ENCODE results near the gene GABARAPL1. TPM values are rescaled to one million over a fixed set of nuclear protein-coding genes. Genes with fewer than 3 reads are reported as not detected.

The GABARAPL1 gene
- total RNA-seq, 2 experiments from 2014 or later: 2.3 to 2.9 TPM

DNA sequence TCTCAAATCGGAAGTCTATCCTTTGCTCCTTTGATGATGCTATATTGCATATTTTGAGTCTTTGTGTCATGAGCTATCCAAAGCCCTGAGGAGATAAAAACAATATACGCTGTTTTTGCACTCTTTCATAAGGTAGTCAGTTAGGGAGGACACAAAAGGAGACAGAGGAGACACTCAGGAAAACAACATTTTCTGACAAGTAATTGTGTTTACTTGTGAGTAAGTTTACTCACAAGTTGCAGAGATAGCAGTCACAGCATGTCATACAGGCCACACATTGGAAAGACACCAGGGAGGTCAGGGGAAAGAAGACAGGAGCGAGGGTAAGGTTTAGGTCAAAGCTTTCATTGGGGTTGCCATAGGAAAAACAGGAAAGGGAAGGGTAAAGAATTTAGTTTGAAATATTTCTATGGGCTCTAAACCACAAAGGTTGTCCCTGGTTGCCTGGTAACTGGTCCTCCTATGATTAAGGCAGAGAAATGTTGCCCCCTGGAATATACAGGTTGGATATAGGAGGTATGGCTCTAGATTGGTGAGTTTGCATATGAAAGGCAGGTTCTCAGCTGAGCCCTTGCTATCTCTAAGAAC, 7.4 kb upstream of the GABARAPL1 start:
- intact Hi-C loops (cut with DNase I, micrococcal nuclease): no loop called here
- POLR2A ChIA-PET: no interaction called here
- H3K4me3 Mint-ChIP-seq: no peak overlapping the region
- H3K27me3 Mint-ChIP-seq: peaks cover 4% of the 10 kb centered on the region
- CTCF ChIA-PET: no interaction called here
- ATAC-seq (no peak), DNase-seq (no peak)
- no peaks in the 10 kb centered on the region for H3K36me3 Mint-ChIP-seq (ENCODE audit: low read depth)
- no peak overlapping the region for H3K27ac Mint-ChIP-seq
- H3K9me3 Mint-ChIP-seq (ENCODE audit: low read depth): no peaks in the 10 kb centered on the region
- H3K4me1 Mint-ChIP-seq: no peaks in the 10 kb centered on the region

GRCh38 chr12:10207136-10207535, 5.5 kb upstream of the GABARAPL1 start:
- Mint-ChIP-seq H3K36me3 (ENCODE audit: low read depth) (no peaks in the 10 kb centered on the region), H3K27ac (no peak overlapping the region), H3K4me1 (peaks cover 4% of the 10 kb centered on the region), H3K9me3 (ENCODE audit: low read depth) (no peaks in the 10 kb centered on the region), H3K4me3 (no peak overlapping the region), H3K27me3 (peaks cover 4% of the 10 kb centered on the region)
- CTCF ChIA-PET: no interaction called here
- DNase-seq (no peak), ATAC-seq (no peak)
- POLR2A ChIA-PET: no interaction called here
- intact Hi-C loops (cut with DNase I, micrococcal nuclease): no loop called here

DNA sequence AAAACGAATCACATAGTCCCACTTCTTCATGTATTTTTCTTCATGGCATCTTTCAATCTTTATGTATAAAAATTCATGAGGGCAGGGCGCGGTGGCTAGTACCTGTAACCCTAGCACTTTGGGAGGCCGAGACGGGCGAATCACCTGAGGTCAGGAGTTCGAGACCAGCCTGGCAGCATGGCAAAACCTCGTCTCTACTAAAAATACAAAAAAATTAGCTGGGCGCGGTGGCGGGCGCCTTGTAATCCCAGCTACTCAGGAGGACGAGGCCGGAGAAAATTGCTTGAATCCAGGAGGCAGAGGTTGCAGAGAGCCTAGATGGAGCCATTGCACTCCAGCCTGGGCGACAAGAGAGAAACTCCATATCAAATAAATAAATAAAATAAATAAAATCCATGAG, 2.5 kb upstream of the GABARAPL1 start:
- DNase-seq: no peak
- Mint-ChIP-seq H3K4me3 (no peak overlapping the region), H3K27me3 (no peaks in the 10 kb centered on the region), H3K4me1 (peaks cover 24% of the 10 kb centered on the region), H3K27ac (no peak overlapping the region), H3K36me3 (ENCODE audit: low read depth) (no peaks in the 10 kb centered on the region), H3K9me3 (ENCODE audit: low read depth) (no peaks in the 10 kb centered on the region)
- intact Hi-C loops (cut with DNase I, micrococcal nuclease): loop anchor here (5.0 to 10.0 kb wide), 7 partner anchors 58 to 1442 kb away; partner anchors contain the start of genes CLEC2B (in 1 of the 2), CLEC2D (in 1 of the 2) and SMIM10L1 (in 1 of the 2)
- no peak for ATAC-seq
- POLR2A ChIA-PET: no interaction called here
- CTCF ChIA-PET: interaction anchor here (0.6 kb wide), 1 partner anchor 154 kb away, joined by 3 read pairs; no protein-coding TSS in a partner anchor

DNA sequence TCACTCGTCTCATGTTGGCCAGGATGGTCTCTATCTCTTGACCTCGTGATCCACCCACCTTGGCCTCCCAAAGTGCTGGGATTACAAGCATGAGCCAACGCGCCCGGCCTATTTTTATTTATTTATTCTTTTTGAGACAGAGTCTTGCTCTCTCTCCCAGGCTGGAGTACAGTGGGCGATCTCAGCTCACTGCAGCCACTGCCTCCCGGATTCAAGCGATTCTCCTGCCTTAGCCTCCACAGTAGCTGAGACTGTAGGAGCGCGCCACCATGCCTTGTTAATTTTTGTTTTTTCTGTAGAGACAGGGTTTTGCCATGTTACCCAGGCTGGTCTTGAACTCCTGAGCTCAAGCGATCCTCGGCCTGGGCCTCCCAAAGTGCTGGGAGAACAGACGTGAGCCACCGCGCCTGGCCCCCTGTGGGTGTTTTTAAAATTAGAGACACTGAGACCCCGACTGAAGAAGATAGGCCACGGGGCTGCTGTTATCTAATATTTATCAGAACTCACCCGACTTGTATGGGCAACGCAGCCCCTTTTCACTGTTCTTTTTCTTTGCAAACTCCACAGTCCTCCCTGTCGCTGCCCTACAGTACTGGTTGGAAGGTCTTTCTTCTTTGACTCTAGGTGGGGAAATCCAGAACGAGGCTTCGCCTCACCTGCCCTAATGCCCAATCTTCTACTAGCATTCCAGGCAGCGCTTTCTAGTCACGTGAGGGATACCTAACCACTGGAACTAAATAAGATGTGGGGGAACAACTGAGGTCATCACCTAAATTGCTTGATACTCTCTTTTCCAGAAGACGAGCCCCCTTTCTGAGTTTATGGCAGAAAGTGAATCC, 1.4 kb upstream of the GABARAPL1 start:
- H3K27me3 Mint-ChIP-seq: no peaks in the 10 kb centered on the region
- DNase-seq (no peak), ATAC-seq (no peak)
- no peak overlapping the region for H3K27ac Mint-ChIP-seq
- no peaks in the 10 kb centered on the region for H3K9me3 Mint-ChIP-seq (ENCODE audit: low read depth)
- no peaks in the 10 kb centered on the region for H3K36me3 Mint-ChIP-seq (ENCODE audit: low read depth)
- CTCF ChIA-PET: interaction anchor here (0.7 to 1.1 kb wide), 2 partner anchors 58 to 535 kb away, joined by 4 to 5 read pairs; no protein-coding TSS in a partner anchor
- peaks cover 29% of the 10 kb centered on the region for H3K4me1 Mint-ChIP-seq
- POLR2A ChIA-PET: no interaction called here
- H3K4me3 Mint-ChIP-seq: no peak overlapping the region
- intact Hi-C loops (cut with DNase I, micrococcal nuclease): loop anchor here (5.0 to 10.0 kb wide), 7 partner anchors 59 to 1441 kb away; partner anchors contain the start of genes CLEC2B (in 1 of the 2), CLEC2D (in 1 of the 2) and SMIM10L1 (in 1 of the 2)

GRCh38 chr12:10211940-10212738, 538 bp upstream of the GABARAPL1 start:
- peak; percentile 93 for DNase-seq
- CTCF ChIA-PET: interaction anchor here (0.7 kb wide), 1 partner anchor 535 kb away, joined by 4 read pairs; no protein-coding TSS in a partner anchor
- H3K27me3 Mint-ChIP-seq: no peaks in the 10 kb centered on the region
- no peaks in the 10 kb centered on the region for H3K36me3 Mint-ChIP-seq (ENCODE audit: low read depth)
- intact Hi-C loops (cut with DNase I, micrococcal nuclease): loop anchor here (1.0 to 10.0 kb wide), 16 partner anchors 60 to 1440 kb away; partner anchors contain the start of genes CLEC2B (in 2 of the 2), CLEC2D (in 1 of the 2), MAGOHB (in 1 of the 2) and SMIM10L1 (in 1 of the 2)
- H3K27ac Mint-ChIP-seq: peak overlapping the region; percentile 87
- POLR2A ChIA-PET: interaction anchor here (0.6 kb wide), 1 partner anchor 9 kb away, joined by 3 read pairs; no protein-coding TSS in a partner anchor
- ATAC-seq: peak; percentile 86
- peak overlapping the region; percentile 82 for H3K4me3 Mint-ChIP-seq
- H3K4me1 Mint-ChIP-seq: peaks cover 29% of the 10 kb centered on the region
- no peaks in the 10 kb centered on the region for H3K9me3 Mint-ChIP-seq (ENCODE audit: low read depth)

GRCh38 chr12:10213168-10214135, 775 bp downstream of the GABARAPL1 start:
- H3K36me3 Mint-ChIP-seq (ENCODE audit: low read depth): no peaks in the 10 kb centered on the region

GRCh38 chr12:10214136-10214894, 1.6 kb downstream of the GABARAPL1 start:
- CTCF ChIA-PET: interaction anchor here (0.8 to 1.5 kb wide), 5 partner anchors 13 to 464 kb away, joined by 3 to 7 read pairs (median 4); no protein-coding TSS in a partner anchor
- H3K36me3 Mint-ChIP-seq (ENCODE audit: low read depth): no peaks in the 10 kb centered on the region
- POLR2A ChIA-PET: interaction anchor here (1.3 kb wide), 1 partner anchor 150 kb away, joined by 4 read pairs; no protein-coding TSS in a partner anchor
- H3K4me1 Mint-ChIP-seq: peaks cover 29% of the 10 kb centered on the region
- ATAC-seq (no peak), DNase-seq (no peak)
- intact Hi-C loops (cut with DNase I, micrococcal nuclease): loop anchor here (5.0 to 10.0 kb wide), 7 partner anchors 62 to 1438 kb away; partner anchors contain the start of genes CLEC2B (in 1 of the 2), CLEC2D (in 1 of the 2) and SMIM10L1 (in 1 of the 2)
- no peaks in the 10 kb centered on the region for H3K27me3 Mint-ChIP-seq
- peak overlapping the region; percentile 82 for H3K4me3 Mint-ChIP-seq
- H3K27ac Mint-ChIP-seq: no peak overlapping the region
- no peaks in the 10 kb centered on the region for H3K9me3 Mint-ChIP-seq (ENCODE audit: low read depth)

More at GRCh38 chr12:10213168-10214135, 775 bp downstream of the GABARAPL1 start:
- DNase-seq: peak; percentile 82
- peak overlapping the region; percentile 82 for H3K4me3 Mint-ChIP-seq
- intact Hi-C loops (cut with DNase I, micrococcal nuclease): loop anchor here (1.0 to 10.0 kb wide), 15 partner anchors 61 to 1439 kb away; partner anchors contain the start of genes CLEC2B (in 1 of the 2), CLEC2D (in 1 of the 2), MAGOHB (in 1 of the 2) and SMIM10L1 (in 1 of the 2)
- H3K4me1 Mint-ChIP-seq: peaks cover 29% of the 10 kb centered on the region
- ChIA-PET POLR2A (interaction anchor here (0.5 to 1.3 kb wide), 2 partner anchors 151 to 615 kb away, joined by 3 to 4 read pairs; no protein-coding TSS in a partner anchor), CTCF (interaction anchor here (1.3 to 1.5 kb wide), 2 partner anchors 60 to 463 kb away, joined by 3 to 7 read pairs; no protein-coding TSS in a partner anchor)
- no peaks in the 10 kb centered on the region for H3K9me3 Mint-ChIP-seq (ENCODE audit: low read depth)
- no peaks in the 10 kb centered on the region for H3K27me3 Mint-ChIP-seq
- H3K27ac Mint-ChIP-seq: peak overlapping the region; percentile 83
- peak; percentile 53 for ATAC-seq

GRCh38 chr12:10214895-10215267, 2.2 kb downstream of the GABARAPL1 start:
- H3K27me3 Mint-ChIP-seq: no peaks in the 10 kb centered on the region
- CTCF ChIA-PET: interaction anchor here (0.8 to 1.5 kb wide), 4 partner anchors 13 to 62 kb away, joined by 3 to 7 read pairs (median 4); no protein-coding TSS in a partner anchor
- no peaks in the 10 kb centered on the region for H3K9me3 Mint-ChIP-seq (ENCODE audit: low read depth)
- DNase-seq: no peak
- H3K4me1 Mint-ChIP-seq: peaks cover 29% of the 10 kb centered on the region
- no peaks in the 10 kb centered on the region for H3K36me3 Mint-ChIP-seq (ENCODE audit: low read depth)
- POLR2A ChIA-PET: interaction anchor here (0.6 kb wide), 1 partner anchor 472 kb away, joined by 3 read pairs; no protein-coding TSS in a partner anchor
- intact Hi-C loops (cut with DNase I, micrococcal nuclease): loop anchor here (5.0 to 10.0 kb wide), 7 partner anchors 63 to 1437 kb away; partner anchors contain the start of genes CLEC2B (in 1 of the 2), CLEC2D (in 1 of the 2) and SMIM10L1 (in 1 of the 2)
- H3K27ac Mint-ChIP-seq: no peak overlapping the region
- peak overlapping the region; percentile 82 for H3K4me3 Mint-ChIP-seq
- no peak for ATAC-seq

DNA sequence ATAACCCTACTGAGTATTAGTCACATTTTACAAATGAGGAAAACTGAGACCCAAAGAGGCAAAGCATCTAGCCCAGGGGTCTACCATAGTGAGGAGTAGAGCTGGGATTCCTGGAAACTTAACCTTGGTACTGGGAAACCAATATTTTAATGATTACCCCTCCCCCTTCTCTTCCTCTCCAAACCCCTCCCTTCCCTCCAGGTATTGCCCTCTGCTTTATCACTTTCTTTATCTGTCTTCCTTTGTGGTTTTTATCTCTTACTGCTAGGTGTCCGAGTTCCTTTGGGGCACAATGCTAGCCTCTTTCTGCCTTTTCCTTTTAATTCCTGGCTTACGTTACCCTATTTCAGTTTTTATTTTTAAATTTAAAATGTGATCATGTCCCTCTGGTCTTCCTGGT, 2.8 kb downstream of the GABARAPL1 start:
- Mint-ChIP-seq H3K4me1 (peaks cover 29% of the 10 kb centered on the region), H3K4me3 (no peak overlapping the region), H3K27me3 (no peaks in the 10 kb centered on the region), H3K9me3 (ENCODE audit: low read depth) (no peaks in the 10 kb centered on the region), H3K27ac (no peak overlapping the region), H3K36me3 (ENCODE audit: low read depth) (peaks cover 1% of the 10 kb centered on the region)
- intact Hi-C loops (cut with DNase I, micrococcal nuclease): loop anchor here in 1 of 2 experiments (10.0 kb wide), 1 partner anchor 959 kb away; the partner anchor contains the start of gene SMIM10L1
- DNase-seq (no peak), ATAC-seq (no peak)
- POLR2A ChIA-PET: interaction anchor here (0.6 kb wide), 1 partner anchor 472 kb away, joined by 3 read pairs; no protein-coding TSS in a partner anchor
- CTCF ChIA-PET: interaction anchor here (0.8 to 1.9 kb wide), 3 partner anchors 20 to 24 kb away, joined by 3 to 5 read pairs (median 4); no protein-coding TSS in a partner anchor

All from activated CD4-positive, alpha-beta T cell treated with anti-CD3 and anti-CD28 coated beads for 36 hours (primary cell).